Fibroblast of lung (primary cell): Measurements from ENCODE around the gene SELENOP.

ENCODE experiments used
- CTCF ChIP-seq, 2 donors: IDR thresholded peaks in 1 of 2; conservative IDR thresholded peaks in 1 of 2; 1 replicate in 1 of 2; 2 replicates in 1 of 2; pipeline ENCODE4 v1.5.1; 2011 to 2012; ENCODE audit warnings: low read length in 2 of 2, control low read depth in 1 of 2, inconsistent platforms in 1 of 2, low read depth in 1 of 2, mild to moderate bottlenecking in 1 of 2
- EZH2 ChIP-seq: IDR thresholded peaks from 2 replicates; pipeline ENCODE4 v1.5.1; 2012; ENCODE audit warnings: low read length, control low read depth, mild to moderate bottlenecking; ENCODE audit errors: missing control alignments

- TF ChIP-seq CTCF (conservative IDR thresholded peaks at IDR 0.05 in 1 of 2, IDR thresholded peaks at IDR 0.05 in 1 of 2; ENCODE audit: low read depth in 1 of 2, low read length in 2 of 2) (no peak), EZH2 (no peak)
These were observed 23.8 kb downstream of the SELENOP start for GRCh38 chr5:42787845-42788244.
